Superior temporal gyrus (tissue), 1 donor: ENCODE measurements around the gene ENDOG.
"Not testable (repeated sequence)": the region's sequence is repeated elsewhere in the genome, so short reads cannot be mapped to it uniquely, and the experiment has no call there.

Experiments
- DNase-seq: peaks from one replicate; pipeline ENCODE4 v3.0.0-alpha.2; 2016; ENCODE audit errors: extremely low spot score

Gene ENDOG

GRCh38 chr9:128862401-128862851 is 44.1 kb downstream of the ENDOG start:
- no peak for DNase-seq

- DNase-seq = peak; percentile 73
These were observed 45.3 kb downstream of the ENDOG start for GRCh38 chr9:128863647-128864046.

GRCh38 chr9:128870128-128870940 is 52.0 kb downstream of the ENDOG start:
- no peak for DNase-seq

DNA sequence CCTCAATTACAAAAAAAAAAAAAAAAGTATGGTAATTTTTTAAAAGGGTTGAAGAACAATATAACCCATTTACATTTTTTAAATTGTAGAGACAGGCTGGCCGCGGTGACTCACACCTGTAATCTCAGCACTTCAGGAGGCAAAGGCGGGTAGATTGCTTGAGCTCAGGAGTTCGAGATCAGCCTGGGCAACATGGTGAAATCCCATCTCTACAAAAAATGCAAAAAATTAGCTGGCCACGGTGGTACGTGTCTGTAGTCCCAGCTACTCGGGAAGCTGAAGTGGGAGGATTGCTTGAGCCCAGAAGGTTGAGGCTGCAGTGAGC is 52.6 kb downstream of the ENDOG start:
- not testable (repeated sequence) for DNase-seq
